Thyroid gland (tissue), 4 donors: ENCODE measurements around the gene CHCHD6.

ENCODE experiments used
- POLR2A ChIP-seq, 2 donors: fragments of 450-650 bp; IDR thresholded peaks; one replicate each; pipeline ENCODE4 v1.6.1; 2017; ENCODE audit warnings: antibody characterized with exemption in 2 of 2, mild to moderate bottlenecking in 2 of 2, moderate library complexity in 1 of 2
- TF ChIP-seq, protein P1 (sequence below), 6 experiments: fragments of 200-600 bp in 3 of 6; fragments of 450-650 bp in 3 of 6; sonication (generic) in 3 of 6; IDR thresholded peaks; one replicate each; pipeline ENCODE4 v1.5.1; 2016 to 2019; ENCODE audit warnings: antibody characterized with exemption in 6 of 6, mild to moderate bottlenecking in 2 of 6, inconsistent platforms in 1 of 6, moderate library complexity in 1 of 6

DNA sequence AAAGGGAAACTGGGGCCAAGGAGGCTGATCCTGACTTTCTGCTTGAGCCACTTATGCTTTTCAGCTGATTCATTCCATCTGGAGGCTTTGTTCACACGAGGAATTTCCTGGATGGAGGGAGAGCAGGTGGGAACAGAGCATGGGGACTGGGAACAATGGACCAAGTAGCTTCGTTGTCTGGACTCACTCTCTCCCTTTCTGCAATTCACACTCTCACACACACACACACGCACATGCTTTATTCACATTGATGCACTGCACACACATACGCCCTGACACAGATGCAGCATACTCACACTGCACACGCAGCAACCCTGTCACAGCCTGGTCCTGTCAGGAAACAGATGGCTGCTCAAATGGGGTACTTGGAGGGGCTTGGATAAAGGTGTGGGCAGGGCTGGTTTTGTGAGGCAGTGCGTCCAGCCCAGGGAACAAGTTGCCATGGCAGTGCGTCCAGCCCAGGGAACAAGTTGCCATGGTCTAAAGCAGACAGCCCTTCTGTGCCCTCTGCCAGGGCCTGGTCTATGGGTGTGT, 19.8 kb upstream of the CHCHD6 start:
- TF ChIP-seq, protein P1, sequence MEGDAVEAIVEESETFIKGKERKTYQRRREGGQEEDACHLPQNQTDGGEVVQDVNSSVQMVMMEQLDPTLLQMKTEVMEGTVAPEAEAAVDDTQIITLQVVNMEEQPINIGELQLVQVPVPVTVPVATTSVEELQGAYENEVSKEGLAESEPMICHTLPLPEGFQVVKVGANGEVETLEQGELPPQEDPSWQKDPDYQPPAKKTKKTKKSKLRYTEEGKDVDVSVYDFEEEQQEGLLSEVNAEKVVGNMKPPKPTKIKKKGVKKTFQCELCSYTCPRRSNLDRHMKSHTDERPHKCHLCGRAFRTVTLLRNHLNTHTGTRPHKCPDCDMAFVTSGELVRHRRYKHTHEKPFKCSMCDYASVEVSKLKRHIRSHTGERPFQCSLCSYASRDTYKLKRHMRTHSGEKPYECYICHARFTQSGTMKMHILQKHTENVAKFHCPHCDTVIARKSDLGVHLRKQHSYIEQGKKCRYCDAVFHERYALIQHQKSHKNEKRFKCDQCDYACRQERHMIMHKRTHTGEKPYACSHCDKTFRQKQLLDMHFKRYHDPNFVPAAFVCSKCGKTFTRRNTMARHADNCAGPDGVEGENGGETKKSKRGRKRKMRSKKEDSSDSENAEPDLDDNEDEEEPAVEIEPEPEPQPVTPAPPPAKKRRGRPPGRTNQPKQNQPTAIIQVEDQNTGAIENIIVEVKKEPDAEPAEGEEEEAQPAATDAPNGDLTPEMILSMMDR (IDR thresholded peaks at IDR 0.05): no peak
- no peak for TF ChIP-seq POLR2A (IDR thresholded peaks at IDR 0.05)
